Thoracic aorta (tissue), 2 donors: ENCODE results near the gene CNIH2. TPM values are rescaled to one million over a fixed set of nuclear protein-coding genes. Genes with fewer than 3 reads are reported as not detected.

ENCODE experiments used
- ATAC-seq: fragments of 150-250 bp; one replicate; pipeline ENCODE4 v1.8.0; 2017; ENCODE audit warnings: low read depth; ENCODE audit not compliant: insufficient number of reproducible peaks, low FRiP score
- DNase-seq: peaks from one replicate; pipeline ENCODE4 v3.0.0-alpha.2; 2020; ENCODE audit warnings: low spot score
- H3K27ac ChIP-seq, 2 donors: fragments of 200-600 bp; sonication (generic); 1 replicate in 1 of 2; 2 replicates in 1 of 2; pipeline ENCODE4 v1.5.1; 2016; ENCODE audit warnings: mild to moderate bottlenecking in 2 of 2, moderate library complexity in 2 of 2
- H3K27me3 ChIP-seq: fragments of 200-600 bp; sonication (generic); replicated peaks from 2 replicates; pipeline ENCODE4 v1.6.0; 2016; ENCODE audit warnings: mild to moderate bottlenecking; ENCODE audit not compliant: insufficient read depth
- H3K36me3 ChIP-seq: fragments of 200-600 bp; sonication (generic); one replicate; pipeline ENCODE4 v1.5.1; 2016
- H3K4me1 ChIP-seq, 2 donors: fragments of 200-600 bp; sonication (generic); 1 replicate in 1 of 2; 2 replicates in 1 of 2; pipeline versions ENCODE4 v1.5.1 to v1.6.0; 2016; ENCODE audit warnings: low read depth in 2 of 2, mild to moderate bottlenecking in 1 of 2; ENCODE audit not compliant: control insufficient read depth in 1 of 2
- H3K4me3 ChIP-seq: fragments of 200-600 bp; sonication (generic); 2 replicates; pipeline ENCODE4 v1.5.1; 2016; ENCODE audit warnings: mild to moderate bottlenecking
- H3K9me3 ChIP-seq: fragments of 200-600 bp; sonication (generic); 2 replicates; pipeline ENCODE4 v1.5.1; 2016
- total RNA-seq, 2 donors: library from RNA; depleted of rRNA; stranded (reverse); fragments of >200 nt; gene quantifications; one replicate each; pipeline versions ENCODE4 v1.1.0 to v1.2.3, GENCODE V29; 2016
- TF ChIP-seq, protein P1 (sequence below): fragments of 200-600 bp; sonication (generic); IDR thresholded peaks from one replicate; pipeline ENCODE4 v1.5.1; 2019; ENCODE audit warnings: antibody characterized with exemption

Gene CNIH2
- total RNA-seq, 2 donors from 2014 or later = not detected

DNA sequence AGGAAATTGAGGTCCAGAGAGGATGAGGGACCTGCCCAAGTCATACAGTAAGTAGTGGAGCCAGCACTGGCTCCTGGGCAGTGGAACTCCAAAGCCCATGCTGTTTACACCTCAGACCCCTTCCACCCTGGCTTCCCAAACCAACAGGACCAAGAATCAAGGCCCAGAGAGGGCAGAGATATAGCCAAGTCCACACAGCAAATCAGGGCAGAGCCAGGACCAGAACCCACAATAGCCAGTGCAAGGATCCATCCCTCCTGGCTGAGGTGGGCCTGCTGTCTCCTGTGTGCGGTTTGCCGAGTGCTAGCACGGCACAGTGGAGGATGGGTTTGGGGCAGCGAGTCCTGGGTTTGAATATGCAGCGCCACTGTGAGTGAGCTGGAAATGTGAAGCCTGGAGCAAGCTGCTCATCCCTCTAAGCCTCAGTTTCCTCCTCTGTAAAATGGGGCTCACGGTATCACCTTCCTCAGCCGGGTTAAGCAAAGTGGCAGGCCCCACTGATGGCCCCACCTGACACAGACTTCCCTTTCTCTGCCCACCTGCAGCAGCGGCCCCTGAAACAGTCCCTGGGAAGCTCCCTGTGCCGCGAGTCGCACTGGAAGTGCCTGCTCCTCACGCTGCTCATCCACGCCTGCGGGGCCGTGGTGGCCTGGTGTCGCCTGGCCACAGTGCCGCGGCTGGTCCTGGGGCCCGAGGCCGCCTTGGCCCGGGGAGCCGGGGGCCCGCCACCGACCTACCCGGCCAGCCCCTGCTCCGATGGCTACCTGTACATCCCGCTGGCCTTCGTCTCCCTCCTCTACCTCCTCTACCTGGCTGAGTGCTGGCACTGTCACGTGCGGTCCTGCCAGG is 16.0 kb downstream of the CNIH2 start:
- no peak for DNase-seq
- TF ChIP-seq, protein P1, sequence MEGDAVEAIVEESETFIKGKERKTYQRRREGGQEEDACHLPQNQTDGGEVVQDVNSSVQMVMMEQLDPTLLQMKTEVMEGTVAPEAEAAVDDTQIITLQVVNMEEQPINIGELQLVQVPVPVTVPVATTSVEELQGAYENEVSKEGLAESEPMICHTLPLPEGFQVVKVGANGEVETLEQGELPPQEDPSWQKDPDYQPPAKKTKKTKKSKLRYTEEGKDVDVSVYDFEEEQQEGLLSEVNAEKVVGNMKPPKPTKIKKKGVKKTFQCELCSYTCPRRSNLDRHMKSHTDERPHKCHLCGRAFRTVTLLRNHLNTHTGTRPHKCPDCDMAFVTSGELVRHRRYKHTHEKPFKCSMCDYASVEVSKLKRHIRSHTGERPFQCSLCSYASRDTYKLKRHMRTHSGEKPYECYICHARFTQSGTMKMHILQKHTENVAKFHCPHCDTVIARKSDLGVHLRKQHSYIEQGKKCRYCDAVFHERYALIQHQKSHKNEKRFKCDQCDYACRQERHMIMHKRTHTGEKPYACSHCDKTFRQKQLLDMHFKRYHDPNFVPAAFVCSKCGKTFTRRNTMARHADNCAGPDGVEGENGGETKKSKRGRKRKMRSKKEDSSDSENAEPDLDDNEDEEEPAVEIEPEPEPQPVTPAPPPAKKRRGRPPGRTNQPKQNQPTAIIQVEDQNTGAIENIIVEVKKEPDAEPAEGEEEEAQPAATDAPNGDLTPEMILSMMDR = no peak
- Histone ChIP-seq H3K4me1 (peaks cover 12 to 20% of the 10 kb centered on the region in 2 donors), H3K9me3 (no peaks in the 10 kb centered on the region), H3K27me3 (no peaks in the 10 kb centered on the region), H3K27ac (no peak overlapping the region), H3K36me3 (no peaks in the 10 kb centered on the region), H3K4me3 (no peak overlapping the region)
- ATAC-seq = no peak

DNA sequence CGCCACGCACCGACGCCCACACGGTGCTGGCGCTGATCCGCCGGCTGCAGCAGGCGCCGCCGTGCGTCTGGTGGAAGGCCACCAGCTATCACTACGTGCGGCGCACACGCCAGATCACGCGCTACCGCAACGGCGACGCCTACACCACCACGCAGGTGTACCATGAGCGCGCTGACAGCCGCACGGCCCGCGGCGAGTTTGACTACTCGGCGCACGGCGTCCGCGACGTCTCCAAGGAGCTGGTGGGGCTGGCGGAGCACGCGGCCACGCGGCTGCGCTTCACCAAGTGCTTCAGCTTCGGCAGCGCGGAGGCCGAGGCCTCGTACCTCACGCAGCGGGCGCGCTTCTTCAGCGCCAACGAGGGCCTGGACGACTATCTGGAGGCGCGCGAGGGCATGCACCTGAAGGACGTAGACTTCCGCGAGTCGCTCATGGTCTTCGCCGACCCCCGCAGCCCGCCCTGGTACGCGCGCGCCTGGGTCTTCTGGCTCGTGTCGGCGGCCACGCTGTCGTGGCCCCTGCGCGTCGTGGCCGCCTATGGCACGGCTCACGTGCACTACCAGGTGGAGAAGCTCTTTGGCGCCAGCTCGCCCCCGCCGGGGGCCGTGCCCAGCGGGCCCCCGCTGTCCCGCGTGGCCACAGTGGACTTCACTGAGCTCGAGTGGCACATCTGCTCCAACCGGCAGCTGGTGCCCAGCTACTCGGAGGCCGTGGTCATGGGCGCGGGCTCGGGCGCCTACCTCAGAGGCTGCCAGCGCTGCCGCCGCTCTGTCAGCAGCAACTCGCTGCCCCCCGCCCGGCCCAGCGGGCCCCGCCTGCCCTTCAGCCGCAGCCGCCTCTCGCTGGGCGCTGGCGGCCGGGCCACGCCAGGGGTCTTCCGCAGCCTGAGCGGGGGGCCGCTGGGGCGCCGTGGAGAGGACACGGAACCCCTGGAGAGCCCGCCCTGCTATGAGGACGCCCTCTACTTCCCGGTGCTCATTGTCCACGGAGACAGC is 16.9 kb downstream of the CNIH2 start:
- no peaks in the 10 kb centered on the region for H3K36me3 ChIP-seq
- H3K4me3 ChIP-seq = no peak overlapping the region
- DNase-seq (no peak), ATAC-seq (no peak)
- no peak overlapping the region for H3K27ac ChIP-seq
- H3K9me3 ChIP-seq = no peaks in the 10 kb centered on the region
- no peaks in the 10 kb centered on the region for H3K27me3 ChIP-seq
- peaks cover 8 to 16% of the 10 kb centered on the region in 2 donors for H3K4me1 ChIP-seq
- TF ChIP-seq, protein P1 = no peak

DNA sequence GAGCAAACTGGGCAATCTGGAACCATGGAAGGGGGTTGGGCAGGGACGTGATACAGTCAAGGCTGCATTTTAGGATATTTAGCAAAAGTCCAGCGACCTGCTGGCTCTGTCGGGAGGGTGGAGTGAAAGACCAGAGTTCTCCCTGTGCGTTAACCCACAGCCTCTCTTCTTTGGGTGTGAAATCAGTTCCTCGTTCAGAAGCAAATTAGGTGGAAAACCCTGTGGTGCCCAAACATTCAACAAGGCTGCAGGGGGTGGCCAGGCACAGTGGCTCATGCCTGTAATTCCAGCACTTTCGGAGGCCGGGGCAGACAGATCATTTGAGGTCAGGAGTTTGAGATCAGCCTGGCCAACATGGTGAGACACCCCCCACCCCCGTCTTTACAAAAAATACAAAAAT is 19.6 kb downstream of the CNIH2 start:
- DNase-seq = no peak
- TF ChIP-seq, protein P1 = no peak
- Histone ChIP-seq H3K4me3 (no peak overlapping the region), H3K27ac (no peak overlapping the region), H3K4me1 (no peaks in the 10 kb centered on the region), H3K36me3 (no peaks in the 10 kb centered on the region), H3K9me3 (no peaks in the 10 kb centered on the region), H3K27me3 (no peaks in the 10 kb centered on the region)
- no peak for ATAC-seq

DNA sequence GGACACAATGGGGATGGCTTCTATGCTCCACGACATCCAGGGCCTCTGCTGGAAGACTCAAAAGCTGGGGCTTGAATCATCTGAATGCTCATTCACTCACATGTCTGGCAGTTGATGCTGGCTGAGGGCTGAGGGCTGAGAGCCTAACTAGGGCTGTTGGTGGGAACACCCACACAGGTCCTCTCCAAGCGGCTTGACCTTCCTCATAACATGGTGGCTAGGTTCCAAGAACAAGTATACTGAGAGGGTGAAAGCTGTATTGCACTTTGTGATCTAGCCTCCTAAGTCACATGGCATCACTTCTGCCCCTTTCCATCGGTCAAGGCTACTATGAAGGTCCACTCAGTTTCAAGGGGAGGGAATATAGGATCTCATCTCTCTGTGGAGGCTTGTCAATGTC is 21.2 kb downstream of the CNIH2 start:
- TF ChIP-seq, protein P1 = no peak
- H3K4me3 ChIP-seq = no peak overlapping the region
- H3K9me3 ChIP-seq = no peaks in the 10 kb centered on the region
- H3K4me1 ChIP-seq = no peaks in the 10 kb centered on the region
- DNase-seq = no peak
- H3K36me3 ChIP-seq = no peaks in the 10 kb centered on the region
- no peaks in the 10 kb centered on the region for H3K27me3 ChIP-seq
- no peak for ATAC-seq
- no peak overlapping the region for H3K27ac ChIP-seq

DNA sequence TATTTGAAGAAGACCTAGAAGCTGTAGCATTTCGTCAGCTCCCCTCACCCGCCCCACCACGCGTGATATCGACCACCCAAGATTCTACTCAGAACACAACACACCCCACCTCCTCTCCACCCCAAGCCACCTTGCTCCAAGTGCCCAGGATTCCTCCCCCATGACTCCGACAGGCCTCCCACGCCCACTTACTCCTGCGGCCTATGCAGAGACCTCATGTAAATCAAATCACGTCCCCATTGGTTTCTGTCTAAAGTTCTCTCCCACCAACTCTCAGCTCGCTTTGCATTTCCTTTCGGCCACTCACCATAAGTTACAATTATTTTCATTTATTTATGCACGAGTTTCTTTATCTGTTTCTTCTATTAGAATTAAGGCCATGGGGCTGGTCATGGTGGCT is 24.7 kb downstream of the CNIH2 start:
- H3K4me1 ChIP-seq = no peaks in the 10 kb centered on the region
- no peaks in the 10 kb centered on the region for H3K9me3 ChIP-seq
- no peaks in the 10 kb centered on the region for H3K36me3 ChIP-seq
- no peak overlapping the region for H3K27ac ChIP-seq
- H3K27me3 ChIP-seq = no peaks in the 10 kb centered on the region
- TF ChIP-seq, protein P1 = no peak
- no peak overlapping the region for H3K4me3 ChIP-seq
- ATAC-seq = no peak
- DNase-seq = no peak
